HG02623 (cell line): ENCODE results near the gene SLC9C1.

Source experiments
- ATAC-seq: cut with Tn5 transposase; IDR thresholded peaks from one replicate; pipeline ENCODE4 v1.9.1; 2021; ENCODE audit warnings: moderate library complexity; ENCODE audit not compliant: unreplicated experiment

Gene SLC9C1

GRCh38 chr3:112115806-112116383 lies 178.1 kb downstream of the SLC9C1 start:
- ATAC-seq, result no peak

GRCh38 chr3:112115161-112115739 lies 178.8 kb downstream of the SLC9C1 start:
- peak; percentile 37 for ATAC-seq

GRCh38 chr3:112114576-112115160 lies 179.3 kb downstream of the SLC9C1 start:
- peak; percentile 20 for ATAC-seq

- peak; percentile 41 for ATAC-seq
Observed at GRCh38 chr3:112111785-112112402, 182.1 kb downstream of the SLC9C1 start.

DNA sequence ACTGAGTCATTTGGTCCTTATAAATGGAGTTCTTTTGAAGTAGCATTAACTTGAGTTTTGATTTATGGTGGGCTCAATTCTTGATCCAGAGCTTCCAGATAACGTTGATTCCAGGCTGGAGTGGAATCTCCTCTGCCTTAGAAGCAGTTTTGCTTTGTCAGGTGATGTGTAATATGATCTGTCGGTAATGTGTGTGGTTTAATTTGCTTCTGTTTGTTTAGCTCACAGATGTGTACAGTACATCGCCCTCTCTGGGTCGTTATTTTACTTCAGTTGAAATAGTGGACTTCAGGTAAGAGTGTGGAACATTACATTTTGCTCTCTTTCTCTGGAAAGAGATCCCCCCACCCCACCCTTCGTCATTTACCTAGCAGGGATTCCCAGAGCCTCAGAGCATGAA lies 184.7 kb downstream of the SLC9C1 start:
- ATAC-seq, result no peak

- ATAC-seq, result no peak
Observed at GRCh38 chr3:112104774-112105173, 189.2 kb downstream of the SLC9C1 start.

- ATAC-seq, result no peak
Observed at GRCh38 chr3:112101916-112102315, 192.1 kb downstream of the SLC9C1 start.

DNA sequence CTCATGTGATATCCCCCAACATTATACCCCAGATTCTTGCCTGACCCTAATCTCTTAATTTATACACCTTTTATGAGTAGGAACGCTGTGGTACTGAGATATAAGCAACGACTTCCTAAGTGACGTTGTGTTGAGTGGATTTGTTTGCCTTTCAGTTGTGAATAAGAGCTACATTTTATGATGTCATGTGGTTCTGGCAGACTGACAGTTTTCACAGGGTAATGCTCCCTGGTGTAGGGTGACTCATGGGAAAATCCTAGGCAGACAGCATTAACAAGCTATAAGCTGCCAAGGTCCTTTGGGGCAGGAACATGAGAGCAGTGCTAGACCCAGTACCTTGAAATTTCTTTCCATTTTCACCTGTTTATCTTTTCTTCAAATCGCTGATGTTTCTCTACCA lies 196.6 kb downstream of the SLC9C1 start:
- ATAC-seq, result peak; percentile 45

GRCh38 chr3:112096176-112096575 lies 197.8 kb downstream of the SLC9C1 start:
- ATAC-seq, result no peak

GRCh38 chr3:112095731-112096130 lies 198.3 kb downstream of the SLC9C1 start:
- ATAC-seq, result no peak

DNA sequence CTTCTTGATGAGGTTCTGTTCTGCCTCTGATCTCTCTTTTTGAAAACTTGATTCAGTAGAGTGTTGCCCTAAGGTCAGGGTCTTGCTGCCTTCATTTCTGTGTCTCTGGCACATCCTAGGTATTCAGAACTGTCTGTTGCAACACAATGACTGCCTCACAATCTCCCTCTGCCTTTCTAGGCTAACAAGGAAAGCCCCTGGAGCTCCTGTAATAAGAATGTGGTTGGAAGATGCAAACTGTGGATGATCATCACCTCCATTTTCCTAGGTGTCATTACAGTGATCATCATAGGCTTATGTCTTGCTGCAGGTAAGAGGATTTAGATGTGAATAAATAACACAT lies 200.9 kb downstream of the SLC9C1 start:
- ATAC-seq, result no peak

DNA sequence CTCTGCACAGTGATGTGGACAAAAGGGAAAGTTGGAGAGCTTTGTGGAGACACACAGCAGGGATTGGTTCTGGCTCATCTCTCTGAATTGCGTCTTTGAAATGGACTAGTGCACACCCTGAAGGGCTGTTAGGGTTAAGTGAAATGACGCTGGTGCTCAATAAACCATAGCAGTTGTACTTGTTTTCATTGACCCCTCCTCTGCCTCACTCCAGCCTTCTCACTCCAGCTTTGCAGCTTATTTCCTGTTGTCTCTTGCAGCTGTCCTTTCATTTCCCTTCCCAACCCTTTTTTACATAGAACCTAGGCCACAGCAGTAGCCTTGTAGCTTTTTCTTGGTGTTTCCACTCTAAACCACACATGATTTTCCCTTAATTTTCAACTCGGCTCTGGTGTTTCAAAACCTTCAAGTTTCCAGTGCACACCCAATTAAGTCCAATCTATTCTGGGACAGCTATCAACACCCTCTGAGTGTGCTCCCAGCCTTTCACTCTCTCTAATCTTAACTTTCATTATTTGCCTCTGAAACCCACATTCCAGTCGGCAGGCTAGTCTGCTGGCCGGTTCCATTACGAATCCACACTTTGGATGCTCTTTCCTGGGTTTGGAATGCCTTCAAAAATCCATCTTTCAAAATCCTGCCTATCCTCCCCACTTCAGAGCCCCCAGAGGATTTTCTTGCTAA lies 201.4 kb downstream of the SLC9C1 start:
- no peak for ATAC-seq

GRCh38 chr3:112090887-112091586 lies 203.0 kb downstream of the SLC9C1 start:
- no peak for ATAC-seq
